Peyer's patch (tissue), 4 donors: ENCODE results near the gene KCNC1. TPM values are rescaled to one million over a fixed set of nuclear protein-coding genes. Genes with fewer than 3 reads are reported as not detected.

Experiments used
- DNase-seq, 3 donors: peaks; one replicate each; pipeline ENCODE4 v3.0.0-alpha.2; 2017 to 2019
- H3K27ac ChIP-seq, 4 donors: fragments of 200-600 bp; sonication (generic); one replicate each; pipeline ENCODE4 v1.5.1; 2016 to 2019
- H3K27me3 ChIP-seq, 2 donors: fragments of 200-600 bp; sonication (generic); one replicate each; pipeline ENCODE4 v1.5.1; 2019
- H3K36me3 ChIP-seq, 3 donors: fragments of 200-600 bp; sonication (generic); one replicate each; pipeline ENCODE4 v1.5.1; 2016 to 2019
- H3K4me1 ChIP-seq, 4 donors: fragments of 200-600 bp; sonication (generic); one replicate each; pipeline ENCODE4 v1.5.1; 2016 to 2019
- H3K4me3 ChIP-seq, 4 donors: fragments of 200-600 bp; sonication (generic); 1 replicate in 3 of 4; 2 replicates in 1 of 4; pipeline ENCODE4 v1.5.1; 2016 to 2019; ENCODE audit warnings: mild to moderate bottlenecking in 1 of 4
- H3K9me3 ChIP-seq, 4 donors: fragments of 200-600 bp; sonication (generic); one replicate each; pipeline ENCODE4 v1.5.1; 2016 to 2019; ENCODE audit warnings: mild to moderate bottlenecking in 1 of 4
- CTCF ChIP-seq, 6 experiments: fragments of 450-650 bp in 4 of 6; fragments of 200-600 bp in 2 of 6; sonication (generic) in 1 of 6; IDR thresholded peaks; one replicate each; pipeline ENCODE4 v1.5.1; 2017 to 2019; ENCODE audit warnings: antibody characterized with exemption in 6 of 6, mild to moderate bottlenecking in 3 of 6, moderate library complexity in 1 of 6
- POLR2A ChIP-seq, 2 donors: fragments of 450-650 bp; IDR thresholded peaks; one replicate each; pipeline ENCODE4 v1.5.1; 2017; ENCODE audit warnings: antibody characterized with exemption in 2 of 2, mild to moderate bottlenecking in 2 of 2, moderate library complexity in 2 of 2
- total RNA-seq, 4 donors: library from RNA; depleted of rRNA; stranded (reverse); fragments of >200 nt; gene quantifications; one replicate each; pipeline ENCODE4 v1.1.0, GENCODE V29; 2016

Gene KCNC1
- total RNA-seq, 4 donors from 2014 or later, result 0.13 to 9.9 TPM; not detected in 2

- H3K9me3 ChIP-seq, result no peaks in the 10 kb centered on the region
- no peaks in the 10 kb centered on the region for H3K36me3 ChIP-seq
- H3K27ac ChIP-seq, result no peak overlapping the region
- no peak overlapping the region for H3K4me3 ChIP-seq
- H3K4me1 ChIP-seq, result peaks cover 0 to 4% (median under 1%) of the 10 kb centered on the region in 4 donors
- DNase-seq, result peak in 1 of 3 donors; percentile 39
- TF ChIP-seq CTCF (IDR thresholded peaks at IDR 0.05) (no peak), POLR2A (IDR thresholded peaks at IDR 0.05) (no peak)
- no peaks in the 10 kb centered on the region for H3K27me3 ChIP-seq
Observed at GRCh38 chr11:17765356-17766072, 30.9 kb downstream of the KCNC1 start.

GRCh38 chr11:17766073-17766359 is 31.4 kb downstream of the KCNC1 start:
- no peak for DNase-seq
- Histone ChIP-seq H3K27ac (no peak overlapping the region), H3K4me3 (no peak overlapping the region), H3K9me3 (no peaks in the 10 kb centered on the region), H3K4me1 (peaks cover 0 to 5% (median 2%) of the 10 kb centered on the region in 4 donors), H3K36me3 (no peaks in the 10 kb centered on the region), H3K27me3 (no peaks in the 10 kb centered on the region)
- TF ChIP-seq CTCF (IDR thresholded peaks at IDR 0.05), result no peak
- TF ChIP-seq POLR2A (IDR thresholded peaks at IDR 0.05), result no peak

- Histone ChIP-seq H3K36me3 (no peaks in the 10 kb centered on the region), H3K27me3 (no peaks in the 10 kb centered on the region), H3K4me3 (no peak overlapping the region), H3K9me3 (no peaks in the 10 kb centered on the region), H3K4me1 (peaks cover 0 to 5% (median 2%) of the 10 kb centered on the region in 4 donors), H3K27ac (no peak overlapping the region)
- TF ChIP-seq POLR2A (IDR thresholded peaks at IDR 0.05) (no peak), CTCF (IDR thresholded peaks at IDR 0.05) (no peak)
- DNase-seq, result peak in 1 of 3 donors; percentile 31
Observed at GRCh38 chr11:17766590-17766989, 32.0 kb downstream of the KCNC1 start.

GRCh38 chr11:17767301-17767885 is 32.8 kb downstream of the KCNC1 start:
- H3K27me3 ChIP-seq, result no peaks in the 10 kb centered on the region
- H3K27ac ChIP-seq, result no peak overlapping the region
- peaks cover 0 to 5% (median 2%) of the 10 kb centered on the region in 4 donors for H3K4me1 ChIP-seq
- no peaks in the 10 kb centered on the region for H3K9me3 ChIP-seq
- no peaks in the 10 kb centered on the region for H3K36me3 ChIP-seq
- TF ChIP-seq POLR2A (IDR thresholded peaks at IDR 0.05), result no peak
- no peak for TF ChIP-seq CTCF (IDR thresholded peaks at IDR 0.05)
- H3K4me3 ChIP-seq, result no peak overlapping the region
- no peak for DNase-seq

- peaks cover 0 to 5% (median 2%) of the 10 kb centered on the region in 4 donors for H3K4me1 ChIP-seq
- H3K27me3 ChIP-seq, result no peaks in the 10 kb centered on the region
- no peaks in the 10 kb centered on the region for H3K9me3 ChIP-seq
- H3K36me3 ChIP-seq, result no peaks in the 10 kb centered on the region
- H3K4me3 ChIP-seq, result no peak overlapping the region
- H3K27ac ChIP-seq, result no peak overlapping the region
- no peak for TF ChIP-seq CTCF (IDR thresholded peaks at IDR 0.05)
- no peak for TF ChIP-seq POLR2A (IDR thresholded peaks at IDR 0.05)
- no peak for DNase-seq
Observed at GRCh38 chr11:17767914-17768313, 33.3 kb downstream of the KCNC1 start.
